ENCODE measurements around the gene ADAP2.
"Not testable (repeated sequence)": the region's sequence is repeated elsewhere in the genome, so short reads cannot be mapped to it uniquely, and the experiment has no call there.

ADAP2 gene

GRCh38 chr17:30969989-30970830 is 48.5 kb downstream of the ADAP2 start:
- DNase-seq (ENCODE audit: low read depth): no peak

DNA sequence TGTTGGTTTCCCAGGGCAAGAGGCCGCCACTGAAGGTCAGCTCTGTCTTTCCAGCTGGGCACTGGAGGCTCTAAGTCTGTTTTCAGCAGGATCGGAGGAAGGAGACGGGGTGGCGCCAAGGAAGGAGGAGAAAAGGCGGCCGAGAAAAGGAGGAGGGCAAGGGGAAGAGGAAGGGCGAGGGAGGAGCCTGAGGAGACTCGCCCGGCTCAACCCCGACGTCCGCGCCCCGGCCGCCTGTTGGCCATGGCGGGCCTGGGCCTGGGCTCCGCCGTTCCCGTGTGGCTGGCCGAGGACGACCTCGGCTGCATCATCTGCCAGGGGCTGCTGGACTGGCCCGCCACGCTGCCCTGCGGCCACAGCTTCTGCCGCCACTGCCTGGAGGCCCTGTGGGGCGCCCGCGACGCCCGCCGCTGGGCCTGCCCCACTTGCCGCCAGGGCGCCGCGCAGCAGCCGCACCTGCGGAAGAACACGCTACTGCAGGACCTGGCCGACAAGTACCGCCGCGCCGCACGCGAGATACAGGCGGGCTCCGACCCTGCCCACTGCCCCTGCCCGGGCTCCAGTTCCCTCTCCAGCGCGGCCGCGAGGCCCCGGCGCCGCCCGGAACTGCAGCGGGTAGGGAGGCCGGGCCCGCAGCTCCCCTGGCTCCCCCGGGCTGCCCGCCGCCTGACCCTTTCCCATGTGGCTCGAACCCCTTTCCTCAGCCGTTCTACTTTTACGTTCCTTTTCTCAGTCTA is 49.3 kb downstream of the ADAP2 start, which contains the start of gene RNF135:
TSS of gene RNF135 (plus strand) at position 209 of the 737 bp plus-strand sequence. CDS start at position 244, 35 bp downstream.
- peak; percentile 88 for DNase-seq (ENCODE audit: low read depth)

GRCh38 chr17:30975042-30975820 is 53.5 kb downstream of the ADAP2 start:
- DNase-seq (ENCODE audit: low read depth): no peak

DNA sequence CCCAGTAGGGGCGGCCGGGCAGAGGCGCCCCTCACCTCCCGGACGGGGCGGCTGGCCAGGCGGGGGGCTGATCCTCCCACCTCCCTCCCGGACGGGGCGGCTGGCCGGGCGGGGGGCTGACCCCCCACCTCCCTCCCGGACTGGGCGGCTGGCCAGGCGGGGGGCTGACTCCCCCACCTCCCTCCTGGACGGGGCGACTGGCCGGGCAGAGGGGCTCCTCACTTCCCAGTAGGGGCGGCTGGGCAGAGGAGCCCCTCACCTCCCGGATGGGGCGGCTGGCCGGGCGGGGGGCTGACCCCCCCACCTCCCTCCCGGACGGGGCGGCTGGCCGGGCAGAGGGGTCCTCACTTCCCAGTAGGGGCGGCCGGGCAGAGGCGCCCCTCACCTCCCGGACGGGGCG is 58.2 kb downstream of the ADAP2 start:
- DNase-seq (ENCODE audit: low read depth): not testable (repeated sequence)

GRCh38 chr17:30981531-30982519 is 60.1 kb downstream of the ADAP2 start:
- DNase-seq (ENCODE audit: low read depth): no peak

GRCh38 chr17:30982855-30983254 is 61.1 kb downstream of the ADAP2 start:
- DNase-seq (ENCODE audit: low read depth): no peak

DNA sequence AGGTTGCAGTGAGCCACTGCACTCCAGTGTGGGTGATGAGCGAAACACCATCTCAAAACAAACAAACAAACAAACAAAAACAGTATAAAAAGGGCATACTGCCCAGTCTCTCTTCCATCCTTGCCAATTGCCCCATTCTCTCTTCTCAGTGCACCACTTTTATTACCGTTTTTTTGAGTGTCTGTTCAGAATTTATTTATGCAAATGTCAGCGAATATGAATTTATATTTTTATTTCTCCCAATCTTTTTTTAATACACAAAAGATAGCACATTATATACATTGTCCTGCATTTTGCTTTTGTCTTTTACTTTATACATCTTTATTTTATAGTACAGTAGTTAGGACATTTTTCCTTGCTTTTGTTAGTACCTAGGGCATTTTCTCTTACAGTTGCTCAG is 68.7 kb downstream of the ADAP2 start:
- no peak for DNase-seq (ENCODE audit: low read depth)

GRCh38 chr17:30992551-30992950 is 70.8 kb downstream of the ADAP2 start:
- DNase-seq (ENCODE audit: low read depth): no peak

GRCh38 chr17:30995347-30995746 is 73.6 kb downstream of the ADAP2 start:
- DNase-seq (ENCODE audit: low read depth): peak; percentile 14

DNA sequence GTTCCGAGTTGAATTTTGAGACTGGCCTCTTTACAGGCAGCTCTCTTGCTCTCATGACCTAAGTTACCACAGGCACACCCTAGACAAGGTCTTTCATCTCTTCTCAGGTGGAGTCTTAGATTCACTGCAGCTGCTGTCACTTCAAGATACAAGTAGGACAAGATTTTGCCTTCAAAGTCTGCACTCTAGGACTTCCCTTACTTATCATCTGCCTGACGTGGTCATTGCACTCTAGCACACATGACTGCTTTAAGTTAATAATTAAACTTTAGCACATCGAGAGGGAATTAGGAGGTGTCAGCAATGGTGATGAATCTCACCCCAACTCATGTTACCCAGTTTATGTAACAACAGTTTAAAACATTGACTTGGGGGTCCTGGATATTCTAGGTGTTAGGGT is 74.7 kb downstream of the ADAP2 start:
- no peak for DNase-seq (ENCODE audit: low read depth)

DNA sequence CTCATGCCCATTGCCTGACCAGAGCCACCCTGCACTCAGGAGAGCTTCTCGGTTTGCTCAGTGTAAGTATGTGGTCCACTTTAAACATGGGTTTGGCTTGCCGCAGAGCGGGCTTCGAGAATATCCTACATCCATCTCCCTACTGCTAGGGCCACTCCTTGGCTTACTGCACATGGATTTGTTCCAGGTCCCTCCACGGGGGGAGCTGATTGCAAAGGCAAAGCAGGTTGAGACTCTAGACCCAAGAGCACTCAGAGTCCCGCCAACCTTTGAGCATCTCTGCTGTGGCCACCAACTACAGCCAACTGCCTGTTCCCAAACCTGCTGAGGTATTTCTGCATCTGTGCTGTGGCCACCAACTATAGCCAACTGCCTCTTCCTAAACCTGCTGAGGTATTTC is 75.5 kb downstream of the ADAP2 start:
- DNase-seq (ENCODE audit: low read depth): no peak

- DNase-seq (ENCODE audit: low read depth): no peak
Observed at GRCh38 chr17:30997842-30998241, 76.1 kb downstream of the ADAP2 start.

- no peak for DNase-seq (ENCODE audit: low read depth)
Observed at GRCh38 chr17:31002047-31002446, 80.3 kb downstream of the ADAP2 start.

- DNase-seq (ENCODE audit: low read depth): no peak
Observed at GRCh38 chr17:31003225-31003866, 81.6 kb downstream of the ADAP2 start.

DNA sequence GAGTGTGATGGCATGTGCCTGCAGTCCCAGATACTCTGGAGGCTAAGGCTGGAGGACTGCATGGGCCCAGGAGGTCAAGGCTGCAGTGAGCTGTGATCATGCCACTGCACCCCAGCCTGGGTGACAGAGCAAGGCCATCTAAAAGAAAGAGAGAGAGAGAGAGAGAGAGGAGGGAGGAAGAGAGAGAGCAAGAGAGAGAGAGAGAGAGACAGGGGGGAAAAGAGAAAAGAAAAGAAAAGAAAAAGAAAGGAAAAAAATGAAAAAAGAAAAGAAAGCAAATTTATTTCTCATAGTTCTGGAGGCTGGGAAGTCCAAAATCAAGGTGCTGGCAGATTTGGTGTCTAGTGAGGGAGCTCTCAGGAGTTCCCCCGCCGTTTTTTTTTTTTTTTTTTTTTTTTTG is 82.4 kb downstream of the ADAP2 start:
- DNase-seq (ENCODE audit: low read depth): no peak

DNA sequence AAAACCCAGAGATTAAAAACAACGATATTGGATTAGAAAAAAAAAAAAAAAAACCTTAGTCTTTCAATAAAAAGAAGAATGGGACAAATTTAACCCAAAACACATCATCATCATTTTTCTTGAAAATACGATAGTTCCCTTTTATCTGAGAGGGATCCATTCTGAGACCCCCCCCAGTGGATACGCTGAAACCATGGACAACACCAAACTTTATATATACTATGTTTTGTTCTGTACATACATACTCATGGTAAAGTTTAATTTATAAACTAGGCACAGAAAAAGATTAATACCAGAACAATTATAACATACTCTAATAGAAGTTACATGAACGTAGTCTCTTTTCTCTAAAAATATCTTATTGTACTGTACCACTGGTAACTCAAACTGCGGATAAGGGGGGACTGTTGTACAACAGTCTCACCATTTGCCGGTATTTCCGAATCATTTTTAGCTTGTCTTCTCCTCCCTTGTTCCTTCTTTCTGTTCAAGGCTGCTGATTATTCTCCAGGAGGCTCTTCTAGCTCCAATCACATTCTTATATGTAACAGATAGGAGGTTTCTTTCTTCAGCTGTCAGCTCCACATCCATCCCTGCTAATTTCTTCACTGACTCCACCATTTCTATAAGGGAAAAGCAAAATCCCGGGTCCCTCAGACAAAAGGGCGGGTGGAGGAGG is 86.1 kb downstream of the ADAP2 start:
- DNase-seq (ENCODE audit: low read depth): no peak

DNA sequence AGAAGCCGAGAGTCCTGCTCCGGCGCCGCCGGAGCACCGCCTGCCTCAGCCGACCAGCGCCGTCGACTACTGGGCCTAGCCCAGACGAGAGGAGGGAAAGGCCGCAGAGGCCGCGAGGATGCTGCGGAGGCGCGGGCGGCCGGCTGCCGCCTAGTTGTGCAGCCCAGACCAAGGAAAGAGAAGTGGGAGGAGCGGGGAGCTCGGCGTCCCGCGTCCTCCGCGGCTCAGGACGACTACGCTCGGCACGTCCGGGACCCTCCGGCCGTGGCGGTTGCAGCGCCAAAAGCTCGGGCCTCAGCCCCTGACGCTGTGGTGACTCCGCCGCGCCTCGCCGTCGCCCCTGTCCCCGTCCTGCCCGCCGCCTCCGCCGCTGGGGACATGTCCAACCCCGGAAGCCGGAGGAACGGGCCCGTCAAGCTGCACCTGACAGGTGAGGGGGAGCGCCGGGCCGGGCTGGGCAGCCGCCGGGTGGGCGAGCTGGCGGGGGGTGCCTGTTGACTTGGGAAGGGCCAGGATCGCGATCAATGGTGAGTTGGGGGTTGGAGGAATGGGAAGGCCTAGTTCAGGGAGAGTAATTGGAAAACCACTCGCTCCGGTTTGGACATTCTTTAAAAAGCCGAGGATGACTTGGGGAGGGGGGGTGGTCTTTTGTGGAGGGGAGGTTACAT is 86.8 kb downstream of the ADAP2 start:
- peak; percentile 47 for DNase-seq (ENCODE audit: low read depth)
